ENCODE results near the gene RAB6C. TPM values are rescaled to one million over a fixed set of nuclear protein-coding genes. Genes with fewer than 3 reads are reported as not detected.
"Not testable (repeated sequence)": the region's sequence is repeated elsewhere in the genome, so short reads cannot be mapped to it uniquely, and the experiment has no call there.

Gene RAB6C
- total and polyA plus RNA-seq, 5 experiments from 2014 or later: not detected

GRCh38 chr2:130016701-130017100 is 37.2 kb downstream of the RAB6C start:
- peaks cover 5 to 24% (median 13%) of the 10 kb centered on the region in 5 donors for H3K27me3 Mint-ChIP-seq
- peaks cover 4 to 22% (median 11%) of the 10 kb centered on the region in 9 donors for H3K9me3 Mint-ChIP-seq
- H3K4me1 Mint-ChIP-seq, ATAC-seq, H3K27ac Mint-ChIP-seq, H3K36me3 Mint-ChIP-seq, H3K4me3 Mint-ChIP-seq, POLR2A ChIA-PET, DNase-seq: not testable (repeated sequence)

- Mint-ChIP-seq H3K4me1 (no peaks in the 10 kb centered on the region), H3K27ac (no peak overlapping the region), H3K27me3 (peaks cover 7 to 35% (median 16%) of the 10 kb centered on the region in 5 donors), H3K9me3 (peaks cover 2 to 12% (median 9%) of the 10 kb centered on the region in 9 donors), H3K4me3 (no peak overlapping the region), H3K36me3 (peaks cover 0 to 4% (median 0%) of the 10 kb centered on the region in 3 donors)
- DNase-seq (no peak), ATAC-seq (no peak)
- POLR2A ChIA-PET: no interaction called here
Measured at GRCh38 chr2:130019402-130019801, 39.9 kb downstream of the RAB6C start.

GRCh38 chr2:130020069-130020468 is 40.6 kb downstream of the RAB6C start:
- H3K36me3 Mint-ChIP-seq, H3K4me1 Mint-ChIP-seq, DNase-seq, ATAC-seq, H3K27ac Mint-ChIP-seq, H3K4me3 Mint-ChIP-seq, H3K9me3 Mint-ChIP-seq, POLR2A ChIA-PET: not testable (repeated sequence)
- H3K27me3 Mint-ChIP-seq: peaks cover 7 to 33% (median 16%) of the 10 kb centered on the region in 5 donors

DNA sequence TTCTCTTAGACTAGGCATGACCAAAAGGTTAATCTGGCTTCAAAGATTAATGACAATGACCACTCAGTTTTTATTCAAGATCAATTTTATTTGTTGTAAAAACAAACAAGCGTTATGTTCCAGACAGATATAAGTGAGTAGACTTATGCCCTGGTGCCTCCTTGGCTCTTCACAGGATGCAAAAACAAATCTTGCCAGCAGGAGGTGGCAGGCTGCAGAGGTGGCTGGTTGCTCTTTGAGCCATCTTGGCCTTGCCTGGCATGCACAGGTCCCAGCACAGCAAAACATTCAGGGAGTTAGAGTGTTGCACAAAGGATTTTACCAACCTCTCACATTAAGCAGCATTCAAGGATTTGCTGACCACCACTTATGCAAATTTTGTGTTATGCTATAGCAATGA is 46.5 kb downstream of the RAB6C start:
- H3K27me3 Mint-ChIP-seq: peaks cover 3 to 32% (median 13%) of the 10 kb centered on the region in 5 donors
- H3K4me1 Mint-ChIP-seq, POLR2A ChIA-PET, DNase-seq, H3K36me3 Mint-ChIP-seq, ATAC-seq, H3K9me3 Mint-ChIP-seq, H3K4me3 Mint-ChIP-seq, H3K27ac Mint-ChIP-seq: not testable (repeated sequence)

Other genes starting within 250 kb of the RAB6C start
- not detected for gene POTEF, start 149.6 kb downstream of the RAB6C start, total RNA-seq
- gene POTEF, start 149.6 kb downstream of the RAB6C start, polyA plus RNA-seq: not detected
- under 1 TPM in 1 of 2 experiments, not detected in 1; 0.49 TPM for gene CCDC74B, start 165.4 kb downstream of the RAB6C start, total RNA-seq
- gene CCDC74B, start 165.4 kb downstream of the RAB6C start, polyA plus RNA-seq: under 1 TPM in 1 of 3 donors, not detected in 2; 0.57 TPM
- gene SMPD4, start 201.9 kb downstream of the RAB6C start, total RNA-seq: 10 to 100 TPM; 55.8 to 62.2 TPM
- 10 to 100 TPM; 21.9 to 44.4 (median 35.4) TPM for gene SMPD4, start 201.9 kb downstream of the RAB6C start, polyA plus RNA-seq
- gene MZT2B, start 202.6 kb downstream of the RAB6C start, total RNA-seq: 100 to 1,000 TPM; 208 to 217 TPM
- gene MZT2B, start 202.6 kb downstream of the RAB6C start, polyA plus RNA-seq: 100 to 1,000 TPM; 171 to 189 (median 180) TPM
- gene TUBA3E, start 218.8 kb downstream of the RAB6C start, total RNA-seq: not detected
- gene TUBA3E, start 218.8 kb downstream of the RAB6C start, polyA plus RNA-seq: not detected